ENCODE measurements around the gene MMP27.

DNA sequence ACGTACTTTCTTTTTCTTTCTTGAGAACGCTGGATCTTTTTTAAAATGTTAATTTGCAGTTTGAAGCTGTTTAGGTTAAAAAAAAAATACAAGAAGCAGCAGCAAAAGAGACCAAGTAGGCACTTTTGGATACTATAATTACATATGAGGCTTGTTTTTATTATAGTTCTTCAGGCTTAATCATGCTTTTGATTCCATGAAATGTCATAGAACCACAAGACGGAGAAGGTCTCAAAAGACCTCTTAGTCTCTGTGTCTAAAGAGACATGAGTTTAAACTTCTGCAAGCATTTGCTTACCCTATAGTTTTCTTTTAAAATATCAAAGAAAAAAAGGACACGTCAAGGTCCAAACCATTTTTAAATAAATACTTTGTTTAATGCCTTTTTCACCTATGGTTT lies 61.6 kb downstream of the MMP27 start:
- TF ChIP-seq, protein P1, sequence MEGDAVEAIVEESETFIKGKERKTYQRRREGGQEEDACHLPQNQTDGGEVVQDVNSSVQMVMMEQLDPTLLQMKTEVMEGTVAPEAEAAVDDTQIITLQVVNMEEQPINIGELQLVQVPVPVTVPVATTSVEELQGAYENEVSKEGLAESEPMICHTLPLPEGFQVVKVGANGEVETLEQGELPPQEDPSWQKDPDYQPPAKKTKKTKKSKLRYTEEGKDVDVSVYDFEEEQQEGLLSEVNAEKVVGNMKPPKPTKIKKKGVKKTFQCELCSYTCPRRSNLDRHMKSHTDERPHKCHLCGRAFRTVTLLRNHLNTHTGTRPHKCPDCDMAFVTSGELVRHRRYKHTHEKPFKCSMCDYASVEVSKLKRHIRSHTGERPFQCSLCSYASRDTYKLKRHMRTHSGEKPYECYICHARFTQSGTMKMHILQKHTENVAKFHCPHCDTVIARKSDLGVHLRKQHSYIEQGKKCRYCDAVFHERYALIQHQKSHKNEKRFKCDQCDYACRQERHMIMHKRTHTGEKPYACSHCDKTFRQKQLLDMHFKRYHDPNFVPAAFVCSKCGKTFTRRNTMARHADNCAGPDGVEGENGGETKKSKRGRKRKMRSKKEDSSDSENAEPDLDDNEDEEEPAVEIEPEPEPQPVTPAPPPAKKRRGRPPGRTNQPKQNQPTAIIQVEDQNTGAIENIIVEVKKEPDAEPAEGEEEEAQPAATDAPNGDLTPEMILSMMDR (IDR thresholded peaks at IDR 0.05): no peak
- TF ChIP-seq POLR2A (IDR thresholded peaks at IDR 0.05): no peak

Measured in thyroid gland (tissue), 4 donors.